GM18951 (cell line): ENCODE measurements around the gene SHKBP1.
"Not testable (repeated sequence)": the region's sequence is repeated elsewhere in the genome, so short reads cannot be mapped to it uniquely, and the experiment has no call there.

Source experiments
- POLR2A ChIP-seq: IDR thresholded peaks from 4 replicates; pipeline ENCODE4 v1.6.1; 2011; ENCODE audit warnings: mild to moderate bottlenecking; ENCODE audit not compliant: insufficient read length, insufficient read depth; ENCODE audit errors: extremely low read depth
- in situ Hi-C: fragments of 300-500 bp; cut with MboI; formaldehyde crosslinking; loops from one replicate; pipeline ENCODE4 v1.12.0; 2022; ENCODE audit warnings: low sequenced_read_pairs, mixed read lengths, inconsistent platforms; ENCODE audit not compliant: unreplicated experiment

Gene SHKBP1

GRCh38 chr19:40547836-40548235 lies 28.8 kb upstream of the SHKBP1 start:
- TF ChIP-seq POLR2A, result no peak
- in situ Hi-C loops, result no loop called here

- in situ Hi-C loops, result no loop called here
- TF ChIP-seq POLR2A, result no peak
These were observed 27.5 kb upstream of the SHKBP1 start for GRCh38 chr19:40549007-40549708.

- in situ Hi-C loops, result no loop called here
- TF ChIP-seq POLR2A, result no peak
These were observed 25.7 kb upstream of the SHKBP1 start for GRCh38 chr19:40550951-40551350.

- TF ChIP-seq POLR2A, result no peak
- in situ Hi-C loops, result no loop called here
These were observed 23.8 kb upstream of the SHKBP1 start for GRCh38 chr19:40552848-40553247.

GRCh38 chr19:40553885-40554857 lies 22.5 kb upstream of the SHKBP1 start:
- in situ Hi-C loops, result no loop called here
- TF ChIP-seq POLR2A, result no peak

GRCh38 chr19:40555978-40556689 lies 20.5 kb upstream of the SHKBP1 start:
- TF ChIP-seq POLR2A, result no peak
- in situ Hi-C loops, result no loop called here

GRCh38 chr19:40556953-40557530 lies 19.6 kb upstream of the SHKBP1 start:
- no peak for TF ChIP-seq POLR2A
- in situ Hi-C loops, result no loop called here

GRCh38 chr19:40559394-40559793 lies 17.3 kb upstream of the SHKBP1 start:
- in situ Hi-C loops, result no loop called here
- TF ChIP-seq POLR2A, result no peak

- in situ Hi-C loops, result no loop called here
- no peak for TF ChIP-seq POLR2A
These were observed 16.6 kb upstream of the SHKBP1 start for GRCh38 chr19:40560092-40560507.

GRCh38 chr19:40561947-40562346 lies 14.7 kb upstream of the SHKBP1 start:
- in situ Hi-C loops, result no loop called here
- TF ChIP-seq POLR2A, result no peak

- in situ Hi-C loops, result not testable (repeated sequence)
These were observed 12.1 kb upstream of the SHKBP1 start for GRCh38 chr19:40564535-40564934.

GRCh38 chr19:40565355-40565754 lies 11.3 kb upstream of the SHKBP1 start:
- in situ Hi-C loops, result no loop called here
- TF ChIP-seq POLR2A, result no peak

- in situ Hi-C loops, result no loop called here
- TF ChIP-seq POLR2A, result no peak
These were observed 10.7 kb upstream of the SHKBP1 start for GRCh38 chr19:40565910-40566495.
